ENCODE results near the gene TMEM269.

Gene TMEM269

GRCh38 chr1:42848823-42849537 lies 64.2 kb downstream of the TMEM269 start:
- DNase-seq (ENCODE audit: low spot score) = peak; percentile 30

GRCh38 chr1:42849944-42850343 lies 65.2 kb downstream of the TMEM269 start:
- no peak for DNase-seq (ENCODE audit: low spot score)
